Tongue (tissue), 2 donors: ENCODE measurements around the gene NCOA3. TPM values are rescaled to one million over a fixed set of nuclear protein-coding genes. Genes with fewer than 3 reads are reported as not detected.
"Not testable (repeated sequence)": the region's sequence is repeated elsewhere in the genome, so short reads cannot be mapped to it uniquely, and the experiment has no call there.

ENCODE experiments used
- DNase-seq: peaks from one replicate; pipeline ENCODE4 v3.0.0-alpha.2; 2015
- total RNA-seq: library from RNA; depleted of rRNA; stranded (reverse); fragments of >200 nt; gene quantifications from one replicate; pipeline ENCODE4 v1.2.3, GENCODE V29; 2014

Gene NCOA3
- total RNA-seq, 1 donor from 2014 or later, result 35.8 TPM

DNA sequence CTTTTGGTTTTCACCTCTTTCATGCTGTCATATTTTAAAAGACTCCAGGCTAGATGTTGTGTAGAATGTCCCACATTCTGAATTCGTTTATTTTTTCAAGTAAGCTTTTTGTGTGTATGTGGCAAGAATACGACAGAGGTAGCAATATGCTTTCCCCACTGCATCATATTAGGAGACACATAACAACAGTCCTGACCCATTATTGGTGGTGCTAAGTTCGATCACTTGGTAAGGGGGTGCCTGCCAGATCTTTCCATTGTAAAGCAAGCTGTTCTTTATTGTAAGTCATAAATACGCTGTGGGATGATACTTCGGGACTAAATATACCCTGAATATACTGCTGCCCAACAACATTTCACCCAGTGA is 588 bp upstream of the NCOA3 start:
- no peak for DNase-seq

DNA sequence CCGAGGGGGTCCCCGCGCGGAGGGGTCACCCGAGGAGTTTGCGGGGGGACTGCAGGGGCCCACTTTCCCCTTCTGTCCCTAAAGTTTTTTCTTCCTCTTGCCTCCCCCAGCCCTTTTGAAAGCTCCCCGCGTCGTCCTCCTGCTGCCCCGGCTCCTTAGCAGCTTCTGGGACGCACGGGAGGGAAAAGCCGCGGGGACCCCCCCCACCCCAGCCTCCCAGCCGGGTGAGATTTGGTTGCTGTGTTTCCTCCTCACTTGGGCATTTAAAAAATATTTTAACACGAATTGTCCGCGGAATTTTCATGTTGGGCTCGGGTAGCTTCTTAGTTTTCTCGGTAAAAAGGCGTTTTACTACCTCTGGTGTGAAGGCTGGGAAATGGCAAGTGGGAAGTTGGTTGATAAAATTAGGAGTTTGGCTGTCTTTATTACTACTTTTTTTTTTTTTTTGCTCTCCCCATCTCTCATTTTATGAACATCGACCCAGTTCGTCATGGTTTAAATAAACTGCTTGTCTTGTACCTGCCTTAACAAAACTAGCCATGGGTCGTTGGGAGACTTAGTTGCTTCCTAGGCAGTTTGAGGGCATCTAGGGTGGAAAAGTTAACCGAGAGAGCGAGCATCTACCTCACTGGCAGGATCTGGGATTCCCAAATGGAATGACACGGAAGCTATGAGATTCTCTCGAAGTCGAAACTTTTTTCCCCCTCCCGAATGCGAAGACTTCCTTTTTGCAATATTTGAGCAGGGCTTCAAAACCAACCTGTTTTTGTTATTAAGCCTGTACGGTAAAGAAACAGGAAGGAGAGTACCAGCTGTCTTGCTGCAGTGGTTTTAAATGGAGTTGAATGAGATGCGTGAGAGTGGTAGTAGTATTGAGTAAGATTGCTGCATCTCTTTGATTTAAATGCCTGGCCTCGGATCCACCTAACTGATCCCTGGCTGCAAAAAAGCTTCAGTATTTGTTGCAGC is 868 bp downstream of the NCOA3 start:
- DNase-seq, result peak; percentile 45

DNA sequence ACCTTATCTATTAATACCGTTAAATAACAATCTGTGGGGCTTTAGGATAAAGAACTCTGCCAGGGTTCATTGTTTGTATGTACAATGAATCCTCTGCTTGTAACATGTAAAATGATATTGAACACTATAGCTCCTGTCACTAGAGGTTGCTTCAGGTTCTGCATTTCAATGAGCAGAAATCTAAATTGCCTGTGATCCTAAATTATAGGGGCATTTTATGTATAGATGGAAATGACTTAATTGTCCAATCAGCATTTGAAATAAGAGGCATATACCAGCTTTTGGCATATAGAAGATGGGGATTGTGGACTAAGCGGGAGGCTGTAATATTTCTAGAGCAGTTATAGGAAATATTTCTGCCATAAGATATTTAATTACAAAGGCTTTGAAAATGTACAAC is 2.0 kb downstream of the NCOA3 start:
- no peak for DNase-seq

DNA sequence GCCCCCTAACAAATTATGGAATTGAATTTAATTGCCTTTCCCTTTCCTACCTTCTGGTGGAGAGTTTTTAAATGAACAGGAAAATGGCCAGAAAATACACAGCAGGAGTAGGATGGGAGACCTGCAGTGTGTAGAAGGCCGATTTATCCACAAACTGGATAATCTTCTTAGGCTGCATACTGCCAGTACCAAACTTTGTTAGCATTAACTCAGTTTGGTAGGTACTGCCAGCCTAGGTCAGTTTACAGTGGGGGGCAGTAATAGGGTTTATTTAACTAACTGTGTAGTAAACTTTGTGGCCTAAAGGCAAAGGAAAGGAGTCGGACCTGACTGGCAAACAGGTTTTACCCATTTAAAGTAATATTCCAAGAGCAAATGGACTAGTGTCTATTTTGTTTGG is 4.6 kb downstream of the NCOA3 start:
- DNase-seq, result no peak

DNA sequence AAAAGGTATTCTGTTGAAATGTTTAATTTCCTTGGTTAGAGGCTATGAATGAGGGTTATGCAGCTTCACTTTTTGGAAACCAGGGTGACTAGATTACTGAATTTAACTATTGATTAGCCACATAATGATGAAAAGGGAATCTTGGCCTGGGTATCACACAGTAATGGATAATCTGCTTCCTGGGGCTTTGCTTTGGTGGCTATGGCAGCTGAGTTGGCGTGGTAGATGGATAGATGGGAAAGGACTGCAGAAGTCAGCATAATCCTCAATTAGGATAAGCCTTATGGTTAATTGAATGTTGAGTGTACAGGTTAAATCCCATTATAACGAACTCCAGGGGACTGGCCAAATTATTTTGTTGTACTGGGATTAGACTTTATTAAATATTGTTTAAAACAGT is 5.2 kb downstream of the NCOA3 start:
- no peak for DNase-seq

DNA sequence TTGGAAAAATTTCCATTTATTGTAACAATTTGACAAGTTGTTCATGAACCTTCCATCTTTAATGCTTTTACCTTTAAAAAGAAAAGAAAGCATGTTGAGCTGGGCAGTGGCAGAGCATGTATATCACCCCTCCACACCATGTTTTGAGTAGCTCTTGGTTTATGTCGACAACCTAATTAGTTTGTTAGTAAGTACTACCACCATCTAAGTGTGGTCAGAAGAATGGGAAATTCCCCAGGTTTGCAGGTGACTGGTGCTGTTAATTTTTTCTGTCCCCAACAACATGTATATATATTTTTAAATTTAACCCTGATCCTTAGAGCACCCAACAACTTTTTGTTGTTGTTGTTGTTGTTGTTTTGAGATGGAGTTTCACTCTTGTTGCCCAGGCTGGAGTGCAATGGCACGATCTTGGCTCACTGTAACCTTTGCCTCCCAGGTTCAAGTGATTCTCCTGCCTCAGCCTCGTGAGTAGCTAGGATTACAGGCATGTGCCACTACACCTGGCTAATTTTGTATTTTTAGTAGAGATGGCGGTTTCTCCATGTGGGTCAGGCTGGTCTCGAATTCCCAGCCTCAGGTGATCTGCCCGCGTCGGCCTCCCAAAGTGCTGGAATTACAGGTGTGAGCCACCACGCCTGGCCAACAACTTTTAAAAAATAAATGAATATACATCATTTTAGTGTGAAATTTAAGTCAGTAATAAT is 5.7 kb downstream of the NCOA3 start:
- DNase-seq, result not testable (repeated sequence)

DNA sequence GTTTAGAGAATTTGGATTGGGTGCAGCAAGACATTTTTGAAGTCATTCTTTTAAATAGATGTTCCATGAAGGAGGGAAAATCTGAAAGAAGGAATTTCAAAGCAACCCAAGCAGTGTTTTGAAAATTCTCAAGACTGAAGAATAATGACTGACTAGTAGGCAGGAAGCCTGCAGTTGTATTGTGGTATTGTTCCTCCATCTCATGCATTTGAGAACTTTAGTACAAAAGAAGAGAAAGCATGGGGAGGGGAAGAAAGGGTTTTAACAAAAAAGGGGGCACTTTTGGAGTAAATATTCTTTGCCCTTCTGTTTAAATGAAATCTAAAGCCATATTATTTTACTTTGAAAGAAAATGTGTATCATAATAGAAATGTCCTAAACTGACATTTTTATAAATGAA is 6.6 kb downstream of the NCOA3 start:
- DNase-seq, result no peak

DNA sequence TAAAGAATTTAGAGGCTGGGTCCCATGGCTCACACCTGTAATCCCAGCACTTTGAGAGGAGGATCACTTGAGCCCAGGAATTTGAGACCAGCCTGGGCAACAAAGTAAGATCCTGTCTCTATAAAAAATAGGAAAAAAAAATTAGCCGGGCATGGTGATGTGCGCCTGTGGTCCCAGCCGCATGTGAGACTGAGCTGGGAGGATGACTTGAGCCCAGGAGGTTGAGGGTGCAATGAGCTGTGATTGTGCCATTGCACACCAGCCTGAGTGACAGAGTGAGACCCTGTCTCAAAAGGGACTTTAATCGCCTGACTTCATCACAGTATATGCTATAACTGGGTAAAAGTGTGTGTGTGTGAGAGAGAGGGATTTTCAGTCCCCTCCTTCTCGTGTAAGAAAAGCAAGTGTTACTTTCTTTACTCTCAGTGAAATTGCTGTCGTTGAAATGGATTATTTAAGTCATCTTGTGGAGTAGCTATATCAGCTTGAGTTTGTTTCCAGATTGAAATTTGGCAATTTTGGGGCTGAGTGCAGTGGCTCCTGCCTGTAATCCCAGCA is 7.5 kb downstream of the NCOA3 start:
- DNase-seq, result no peak

DNA sequence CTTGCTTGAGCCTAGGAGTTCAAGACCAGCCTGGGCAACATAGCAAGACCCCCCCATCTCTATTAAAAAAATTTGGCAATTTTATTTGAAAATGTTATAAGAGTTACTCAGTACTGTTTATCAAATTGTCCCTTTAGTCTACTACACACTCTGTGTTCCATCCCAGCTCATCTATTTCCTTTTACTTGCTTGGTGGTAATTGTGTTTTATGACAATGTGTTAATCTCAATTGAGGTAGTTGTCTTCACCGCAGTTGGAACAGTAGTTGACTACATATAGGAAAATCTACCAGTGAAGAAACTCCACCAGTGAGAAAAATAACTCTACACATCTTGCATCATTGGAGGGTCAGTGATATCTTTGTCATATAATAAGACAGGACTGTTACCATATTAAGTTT is 8.0 kb downstream of the NCOA3 start:
- no peak for DNase-seq

DNA sequence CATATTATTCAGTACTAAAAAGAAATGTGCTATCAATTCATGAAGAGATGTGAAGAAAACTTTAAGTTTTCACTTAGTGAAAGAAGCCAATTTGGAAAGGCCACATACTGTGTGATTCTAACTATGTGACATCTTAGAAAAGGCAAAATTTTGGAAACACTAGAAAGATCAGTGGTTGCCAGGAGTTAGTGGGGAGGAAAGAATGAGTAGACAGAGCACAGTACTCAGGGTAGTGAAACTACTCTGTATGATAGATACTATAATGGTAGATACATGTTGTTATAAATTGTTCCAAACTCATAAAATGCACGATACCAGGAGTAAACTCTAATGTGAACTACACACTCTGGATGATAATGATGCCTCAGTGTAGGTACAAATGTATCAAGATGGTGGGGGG is 14.2 kb downstream of the NCOA3 start:
- no peak for DNase-seq

DNA sequence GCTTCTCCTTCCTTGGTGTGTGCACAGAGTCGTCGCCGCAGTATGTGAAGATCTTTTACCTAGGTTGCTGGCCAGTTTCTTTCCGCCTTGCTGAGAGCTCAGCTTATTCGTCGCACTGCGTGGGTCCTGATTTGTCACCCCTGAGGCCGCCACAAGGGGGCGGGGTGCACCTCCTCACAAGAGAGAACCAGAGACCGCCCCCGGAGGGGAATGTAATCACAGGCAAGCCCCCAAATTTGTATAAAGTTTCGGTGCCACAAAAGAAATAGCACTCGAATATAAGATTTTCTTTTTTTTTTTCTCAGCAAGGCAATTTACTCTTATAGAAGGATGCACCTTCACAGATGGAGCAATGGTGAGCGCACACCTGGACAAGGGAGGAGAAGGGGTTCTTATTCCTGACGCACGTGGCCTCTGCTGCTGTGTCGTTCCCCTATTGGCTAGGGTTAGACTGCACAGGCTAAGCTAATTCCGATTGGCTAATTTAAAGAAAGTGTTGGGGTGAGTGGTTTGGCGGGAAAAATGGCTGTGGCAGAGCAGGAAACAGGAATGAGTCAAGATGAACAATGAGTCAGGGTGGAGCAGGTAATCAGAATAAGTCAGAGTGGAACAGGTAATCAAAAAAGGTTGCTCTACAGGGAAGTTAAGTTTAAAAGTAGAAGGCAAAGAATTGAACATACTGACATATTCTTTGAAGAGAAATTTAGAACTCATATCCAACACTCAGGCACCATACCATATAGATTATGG is 19.5 kb downstream of the NCOA3 start:
- DNase-seq, result no peak

DNA sequence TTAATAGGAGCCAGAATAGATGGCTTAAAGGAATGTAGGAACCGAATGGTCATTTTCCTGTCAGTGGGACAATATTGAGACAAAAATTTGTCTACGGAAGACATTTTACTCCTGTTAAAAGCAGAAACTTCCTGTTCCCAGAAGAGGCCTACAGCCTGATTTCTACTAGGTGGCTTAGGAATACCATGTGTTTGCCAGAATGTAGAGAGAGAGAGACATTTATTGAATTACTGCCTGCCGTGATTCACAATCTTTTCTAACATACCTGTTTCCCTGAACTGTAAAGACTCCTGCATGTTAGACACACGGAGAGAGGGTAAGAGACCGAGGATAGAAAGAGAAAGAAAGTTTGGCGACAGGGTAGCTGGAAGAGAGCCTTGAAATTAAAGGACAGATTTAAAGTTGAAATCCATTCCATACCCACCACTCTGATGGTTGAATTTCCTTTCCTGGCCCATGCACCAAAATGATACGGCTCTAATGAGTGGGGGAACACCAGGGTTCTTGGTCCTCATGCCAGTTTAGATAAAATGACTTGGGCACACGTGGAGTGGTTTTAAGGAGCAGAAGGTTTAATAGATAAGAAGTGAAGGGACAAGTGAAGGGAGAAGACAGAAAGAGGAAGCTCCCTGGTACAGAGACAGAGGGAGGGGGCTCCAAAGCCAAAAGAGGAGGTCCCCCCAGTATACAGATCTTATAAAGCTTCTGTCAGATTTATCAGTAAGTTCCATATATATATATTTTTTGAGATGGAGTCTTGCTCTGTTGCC is 22.5 kb downstream of the NCOA3 start:
- DNase-seq, result no peak

DNA sequence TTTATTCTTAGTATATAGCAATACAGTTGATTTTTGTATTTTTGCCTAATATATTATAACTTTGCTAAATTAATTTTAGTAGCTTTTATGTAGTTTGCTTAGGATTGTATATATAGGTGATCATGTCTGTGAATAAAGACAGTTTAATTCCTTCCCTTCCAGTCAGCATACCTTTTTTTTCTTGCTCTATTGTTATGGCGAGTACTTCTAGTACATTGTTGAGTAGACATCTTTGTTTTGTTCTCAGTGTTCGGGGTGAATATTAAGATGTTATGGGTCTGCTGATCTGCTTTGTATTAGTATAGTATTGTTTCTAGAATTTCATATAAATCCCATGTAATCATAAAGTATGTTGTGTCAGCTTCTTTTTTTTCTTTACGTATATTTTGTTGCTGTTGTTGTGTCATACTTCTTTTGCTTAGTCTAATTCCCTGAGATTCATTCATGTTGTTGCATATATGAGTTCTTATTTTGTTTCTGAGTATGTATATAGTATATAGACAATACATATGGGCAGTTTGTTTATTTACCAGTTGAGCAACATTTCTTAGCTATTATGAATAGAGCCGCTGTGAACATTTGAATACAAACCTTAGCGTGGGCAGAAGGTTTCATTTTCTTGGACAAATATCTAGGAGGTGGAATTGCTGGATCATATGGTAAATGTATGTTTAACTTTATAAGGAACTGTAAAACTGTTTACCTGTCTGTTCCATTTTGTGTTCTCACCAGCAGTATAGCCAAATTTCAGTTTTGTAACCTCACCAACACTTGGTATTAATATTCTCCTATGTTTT is 25.5 kb downstream of the NCOA3 start:
- DNase-seq, result no peak

DNA sequence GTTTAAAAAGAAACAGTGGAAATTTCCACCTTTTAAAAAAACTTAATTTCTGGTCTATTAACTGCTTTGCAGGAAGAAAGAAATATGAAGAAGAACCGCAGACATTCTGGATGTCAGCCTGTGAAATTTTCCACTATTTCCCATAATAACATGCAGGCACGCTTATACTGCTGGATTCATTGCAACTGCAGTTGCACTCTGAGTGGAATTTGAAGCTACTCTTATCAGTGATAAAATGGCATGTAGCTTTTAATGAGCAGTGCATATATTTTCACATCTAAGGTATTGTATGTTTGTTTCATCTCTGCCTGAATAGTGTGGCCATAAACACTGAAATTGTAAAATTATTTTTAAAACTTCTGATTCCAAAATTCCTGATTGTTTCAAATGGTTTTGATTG is 28.2 kb downstream of the NCOA3 start:
- DNase-seq, result no peak

DNA sequence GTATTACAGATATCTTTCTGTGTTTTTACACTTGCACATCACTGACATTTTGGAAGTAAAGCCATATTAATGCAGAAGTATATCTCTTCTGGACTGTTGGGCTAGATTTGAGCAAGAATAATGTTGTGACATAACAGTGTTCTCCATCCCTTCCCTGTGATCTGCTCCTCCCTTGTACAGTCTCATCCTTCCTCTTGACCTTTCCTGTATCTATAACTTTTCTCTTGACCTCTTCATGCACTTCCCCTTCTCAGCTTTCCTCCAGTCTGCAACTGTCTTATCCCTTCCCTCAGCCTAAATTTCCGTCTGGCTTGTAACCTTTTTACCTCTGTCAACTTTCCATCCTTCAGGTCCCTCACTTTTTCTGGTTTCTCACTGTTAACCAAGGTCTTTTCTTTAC is 29.8 kb downstream of the NCOA3 start:
- no peak for DNase-seq

DNA sequence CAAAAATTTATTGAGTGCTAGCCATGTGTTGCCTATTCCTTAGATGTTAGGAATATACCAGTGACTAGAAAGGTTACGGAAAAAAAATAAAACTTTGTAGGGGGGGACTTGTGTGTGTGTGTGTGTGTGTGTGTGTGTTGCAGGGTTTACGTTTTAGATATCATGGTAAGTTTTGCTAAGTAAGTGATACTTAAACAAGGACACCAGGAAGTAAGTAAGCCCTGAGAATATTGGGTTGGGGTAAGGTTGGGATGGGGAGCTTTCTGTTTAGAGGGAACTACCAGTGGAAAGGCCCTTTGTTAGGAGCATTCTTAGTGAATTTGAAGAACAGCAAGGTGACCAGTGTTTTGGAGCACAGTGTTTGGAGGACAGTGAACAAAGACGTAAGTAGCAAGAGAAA is 30.3 kb downstream of the NCOA3 start:
- DNase-seq, result no peak

DNA sequence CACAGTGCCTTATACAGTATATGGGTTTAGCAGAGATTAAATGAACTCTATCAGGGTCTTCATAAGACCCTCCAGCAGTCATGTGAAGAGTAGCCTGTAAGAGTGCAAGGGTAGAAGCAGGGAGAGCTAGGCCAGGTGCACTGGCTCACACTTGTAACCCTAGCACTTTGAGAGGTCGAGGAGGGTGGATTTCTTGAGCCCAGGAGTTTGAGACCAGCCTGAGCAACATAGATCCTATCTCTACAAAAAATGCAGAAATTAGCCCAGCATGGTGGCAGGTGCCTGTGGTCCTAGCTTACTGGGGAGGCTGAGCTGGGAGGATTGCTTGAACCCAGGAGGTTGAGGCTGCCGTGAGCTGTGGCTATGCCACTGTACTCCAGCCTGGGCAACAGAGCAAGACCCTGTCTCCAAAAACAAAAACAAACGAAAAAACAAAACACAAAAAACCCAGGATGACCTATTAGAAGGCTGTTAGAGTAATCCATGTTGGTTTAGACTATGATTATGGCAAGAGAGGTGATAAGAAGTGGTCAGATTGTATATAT is 31.9 kb downstream of the NCOA3 start:
- no peak for DNase-seq

DNA sequence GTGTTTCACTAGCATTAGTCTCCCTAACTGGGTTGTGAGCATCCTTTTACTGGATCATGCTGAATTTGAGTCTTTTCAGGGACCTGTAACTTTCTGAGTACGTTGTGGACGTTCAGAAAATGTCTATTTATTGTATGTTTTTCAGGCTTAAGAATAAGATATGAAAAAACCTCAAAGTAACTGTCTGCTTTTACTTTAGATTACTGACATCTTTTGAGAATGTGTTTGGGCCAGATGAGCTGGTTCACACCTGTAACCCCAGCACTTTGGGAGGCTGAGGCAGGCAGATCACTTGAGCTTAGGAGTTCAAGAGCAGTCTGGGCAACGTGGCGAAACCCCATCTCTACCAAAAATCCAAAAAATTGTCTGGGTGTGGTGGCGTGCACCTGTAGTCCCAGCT is 32.7 kb downstream of the NCOA3 start:
- no peak for DNase-seq

DNA sequence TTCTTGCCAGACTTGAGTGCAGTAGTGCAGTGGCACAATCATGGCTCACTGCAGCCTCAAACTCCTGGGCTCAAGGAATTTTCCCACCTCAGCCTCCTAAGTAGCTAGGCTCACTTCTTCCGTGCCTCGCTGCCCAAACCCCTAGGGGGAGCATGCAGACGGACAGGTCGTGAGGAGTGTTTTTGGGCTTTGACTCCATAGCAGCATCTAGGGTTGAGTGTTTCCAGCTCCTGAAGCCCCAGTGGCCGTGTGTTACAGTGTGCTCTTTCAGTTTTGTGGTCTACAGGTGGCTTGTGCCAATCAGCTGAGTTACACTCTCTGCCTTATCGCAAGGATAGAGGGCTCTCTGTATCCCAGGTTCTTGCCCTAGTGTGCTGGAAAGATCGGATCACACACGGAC is 33.4 kb downstream of the NCOA3 start:
- no peak for DNase-seq

DNA sequence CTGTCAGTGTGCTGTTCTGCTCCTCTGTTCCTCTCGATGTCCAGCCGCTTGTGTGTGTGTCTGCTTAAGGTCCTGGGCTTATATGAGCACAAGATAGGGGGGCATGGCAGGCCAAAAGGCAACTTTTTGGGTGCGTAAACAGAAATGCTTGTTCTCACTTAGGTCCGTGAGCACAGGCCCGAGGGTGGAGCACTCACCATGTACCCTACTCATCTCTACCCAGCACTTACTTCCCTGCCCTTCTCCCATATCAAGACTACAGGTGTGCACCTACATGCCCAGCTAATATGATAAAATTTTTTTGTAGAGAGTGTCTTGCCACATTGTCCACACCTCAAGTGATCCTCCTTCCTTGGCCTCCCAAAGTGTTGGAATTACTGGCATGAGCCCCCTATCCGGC is 34.3 kb downstream of the NCOA3 start:
- DNase-seq, result no peak
